ENCODE data around the gene NFIC.
"Not testable (repeated sequence)": the region's sequence is repeated elsewhere in the genome, so short reads cannot be mapped to it uniquely, and the experiment has no call there.

Gene NFIC

DNA sequence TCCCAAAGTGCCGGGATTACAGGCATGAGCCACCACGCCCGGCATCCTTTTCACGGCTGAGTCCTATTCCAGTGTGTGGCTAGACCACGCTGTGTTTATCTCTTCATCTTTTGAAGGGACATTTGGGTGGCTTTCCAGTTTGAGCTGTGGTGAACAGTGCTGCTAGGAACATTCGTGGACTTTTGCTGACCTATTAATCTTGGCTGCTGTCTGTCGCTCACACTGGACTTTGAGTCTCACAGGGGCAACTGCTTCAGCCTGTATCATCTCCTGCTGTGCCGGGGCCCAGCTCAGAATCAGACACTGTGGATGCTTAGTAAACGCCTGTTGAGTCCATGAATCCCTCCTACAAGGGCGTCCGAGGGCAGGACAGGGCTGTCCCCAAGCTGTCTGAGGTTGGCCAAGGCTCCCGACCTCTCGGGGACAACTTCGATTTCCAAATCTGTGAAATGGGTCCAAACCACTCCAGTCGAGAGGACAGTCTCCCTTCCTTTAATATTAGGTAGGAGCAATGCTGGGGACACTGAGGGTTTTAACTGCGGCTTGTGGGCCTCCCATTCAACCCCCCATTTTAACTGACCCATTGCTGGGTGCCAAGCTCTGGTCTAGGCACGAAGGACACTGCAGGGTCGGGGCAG, 65.5 kb downstream of the NFIC start:
- no peak for DNase-seq

DNA sequence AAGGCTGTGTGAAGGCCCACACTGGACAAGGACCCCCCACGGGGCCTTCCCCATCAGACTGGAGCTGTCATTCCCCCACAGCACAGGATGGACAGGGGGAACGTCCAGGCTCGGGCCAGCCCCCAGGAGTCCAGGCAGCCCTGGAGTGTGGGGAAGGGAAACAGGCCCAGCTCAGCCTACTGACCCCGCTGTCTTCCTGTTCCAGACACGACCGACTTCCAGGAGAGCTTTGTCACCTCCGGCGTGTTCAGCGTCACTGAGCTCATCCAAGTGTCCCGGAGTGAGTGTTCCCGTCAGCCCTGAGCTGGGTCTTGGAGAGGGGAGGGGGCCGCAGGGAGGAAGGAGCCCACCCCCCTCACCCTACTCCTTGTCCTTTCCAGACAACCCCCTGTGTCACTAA, 66.9 kb downstream of the NFIC start:
- no peak for DNase-seq

DNA sequence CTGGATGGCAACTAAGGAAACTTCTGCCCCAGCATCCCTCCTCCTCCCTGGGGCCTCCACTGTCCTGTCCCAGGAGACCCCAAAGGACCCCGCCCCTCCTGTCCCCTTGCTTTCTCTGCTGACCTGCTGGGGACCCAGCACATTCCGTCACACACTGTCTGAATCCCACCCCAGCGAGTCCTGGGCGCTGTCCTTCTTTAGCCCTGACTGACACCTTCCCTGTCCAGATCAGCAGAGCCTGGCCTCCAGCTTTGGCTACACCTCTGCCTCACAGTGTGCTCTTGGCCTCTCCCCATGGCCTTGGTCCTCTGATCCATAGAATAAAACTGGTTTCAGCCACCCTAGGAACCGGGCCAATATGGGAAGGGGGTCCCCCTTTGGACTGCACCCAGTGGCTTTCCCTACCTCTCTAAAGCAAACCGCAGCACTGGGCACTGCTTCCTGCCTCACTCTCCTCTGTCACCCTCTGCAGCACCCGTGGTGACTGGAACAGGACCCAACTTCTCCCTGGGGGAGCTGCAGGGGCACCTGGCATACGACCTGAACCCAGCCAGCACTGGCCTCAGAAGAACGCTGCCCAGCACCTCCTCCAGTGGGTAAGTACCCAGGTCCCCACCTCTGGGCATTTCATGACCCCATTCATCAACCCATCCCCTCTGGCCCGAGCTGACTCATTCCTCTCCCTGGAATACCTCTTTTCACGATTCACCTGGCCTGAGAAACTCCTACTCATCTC, 67.6 kb downstream of the NFIC start:
- DNase-seq, result no peak

DNA sequence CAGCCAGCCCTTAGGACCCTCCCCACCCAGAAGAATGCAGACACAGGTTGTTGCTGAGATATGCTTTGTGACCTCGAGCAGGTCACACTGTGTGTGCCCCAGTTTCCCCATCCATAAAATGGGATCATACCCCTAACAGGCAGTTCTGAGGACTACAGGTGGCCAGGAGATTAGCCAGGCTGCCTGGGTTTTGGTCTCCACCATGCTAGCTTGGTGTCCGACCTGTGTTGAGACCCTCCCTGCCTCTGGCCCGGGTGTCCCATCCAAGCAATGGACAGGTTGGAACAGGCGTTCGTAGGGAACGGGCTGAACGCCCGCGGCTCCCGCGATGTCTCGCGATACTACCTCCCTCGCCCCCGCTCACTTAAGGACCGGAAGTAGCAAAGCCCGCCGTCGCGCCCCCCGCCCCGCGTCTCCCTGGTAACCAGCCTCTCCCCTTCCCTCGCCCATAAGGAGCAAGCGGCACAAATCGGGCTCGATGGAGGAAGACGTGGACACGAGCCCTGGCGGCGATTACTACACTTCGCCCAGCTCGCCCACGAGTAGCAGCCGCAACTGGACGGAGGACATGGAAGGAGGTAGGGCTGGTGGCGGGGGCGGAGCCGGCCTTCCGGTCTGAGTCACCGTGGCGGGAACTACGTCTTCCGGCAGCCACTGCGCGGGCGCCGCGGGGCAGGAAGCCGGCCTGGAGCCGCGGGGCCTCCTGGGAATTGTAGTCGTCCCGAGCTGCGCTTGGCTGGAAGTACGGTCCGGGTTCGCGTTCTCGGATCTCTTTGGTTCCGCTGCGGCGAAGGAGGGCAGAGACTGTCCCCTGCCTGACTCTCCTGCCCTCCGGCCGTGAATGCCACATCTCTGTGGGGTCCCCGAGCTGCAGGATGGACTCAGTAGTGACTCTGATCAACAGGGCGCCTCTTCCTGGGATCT, 68.5 kb downstream of the NFIC start:
- DNase-seq, result peak; percentile 95

DNA sequence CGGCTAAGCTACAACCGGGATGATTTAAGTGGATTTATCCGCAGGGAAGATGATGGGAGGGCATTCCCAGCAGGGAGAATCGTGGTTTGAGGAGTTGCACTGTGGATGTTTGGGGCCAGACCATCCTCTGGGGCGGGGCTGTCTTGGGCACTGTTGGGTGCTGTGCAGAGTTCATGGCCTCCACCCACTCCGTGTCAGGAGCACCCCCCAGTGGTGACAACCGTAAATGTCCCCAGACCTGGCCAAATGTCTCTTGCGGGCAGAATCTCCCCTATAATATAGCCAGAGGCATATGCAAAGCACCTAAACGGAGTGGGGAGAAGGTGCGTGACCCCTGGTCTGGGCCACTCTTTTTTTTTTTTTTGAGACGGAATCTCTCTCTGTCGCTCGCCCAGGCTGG, 73.7 kb downstream of the NFIC start:
- peak; percentile 67 for DNase-seq

DNA sequence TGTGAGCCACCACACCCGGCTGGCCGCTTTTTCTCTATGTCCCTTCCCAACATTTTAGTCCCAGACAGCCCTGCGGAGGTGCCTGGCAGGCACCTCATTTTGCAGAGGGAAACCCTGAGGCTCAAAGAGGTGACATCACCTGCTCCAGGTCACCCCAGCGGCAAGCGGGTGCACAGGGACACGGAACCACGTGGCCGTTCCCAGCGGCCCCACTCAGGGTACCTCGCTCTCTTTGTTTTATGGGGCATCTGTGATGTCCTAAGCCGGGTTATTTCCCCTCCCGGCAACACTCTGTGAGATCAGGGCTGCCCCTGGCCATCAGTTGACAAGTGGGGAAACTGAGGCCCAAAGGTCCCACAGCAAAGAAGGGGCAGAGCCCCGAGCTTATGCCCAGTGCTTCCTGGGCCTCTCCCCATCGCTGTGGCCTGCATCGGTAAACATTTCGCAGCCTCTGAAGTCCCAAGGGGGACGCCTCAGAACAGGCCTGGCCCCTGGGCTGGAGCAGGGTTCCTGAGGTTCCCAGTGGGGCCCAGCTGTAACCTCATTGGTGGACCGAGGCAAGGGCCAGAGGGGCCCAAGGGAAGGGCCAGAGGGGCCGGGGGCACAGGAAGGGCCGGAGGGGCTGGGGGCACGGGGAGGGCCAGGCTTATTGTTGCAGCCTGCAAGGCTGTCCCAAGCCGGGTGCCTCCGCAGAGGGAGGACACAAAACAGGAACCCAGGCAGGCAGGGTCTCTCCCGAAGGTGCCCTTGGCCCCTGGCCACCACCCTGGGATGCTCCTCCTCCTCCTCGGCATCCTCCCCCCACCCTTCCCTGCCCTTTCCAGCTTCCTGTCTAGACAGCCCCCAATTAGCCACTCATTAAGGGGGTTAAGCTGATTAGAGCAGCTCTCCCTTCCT, 75.0 kb downstream of the NFIC start:
- no peak for DNase-seq

DNA sequence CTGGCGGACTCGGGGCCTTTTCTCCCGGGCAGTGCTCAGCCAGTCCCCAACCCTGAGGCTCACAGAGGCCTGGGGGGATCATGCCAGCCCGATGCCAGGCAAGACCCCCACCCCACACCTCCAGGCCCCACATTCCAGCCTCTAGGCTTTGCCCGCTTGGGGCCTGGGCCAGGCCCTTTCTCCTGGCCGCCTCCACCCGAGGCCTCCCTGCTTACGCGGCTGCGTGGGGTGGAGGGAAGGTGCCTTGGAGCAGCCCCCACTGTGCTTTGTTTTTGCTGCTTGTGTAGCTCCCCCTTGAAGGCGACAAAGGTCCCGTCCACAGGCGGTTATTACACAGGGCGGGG, 75.6 kb downstream of the NFIC start:
- no peak for DNase-seq

DNA sequence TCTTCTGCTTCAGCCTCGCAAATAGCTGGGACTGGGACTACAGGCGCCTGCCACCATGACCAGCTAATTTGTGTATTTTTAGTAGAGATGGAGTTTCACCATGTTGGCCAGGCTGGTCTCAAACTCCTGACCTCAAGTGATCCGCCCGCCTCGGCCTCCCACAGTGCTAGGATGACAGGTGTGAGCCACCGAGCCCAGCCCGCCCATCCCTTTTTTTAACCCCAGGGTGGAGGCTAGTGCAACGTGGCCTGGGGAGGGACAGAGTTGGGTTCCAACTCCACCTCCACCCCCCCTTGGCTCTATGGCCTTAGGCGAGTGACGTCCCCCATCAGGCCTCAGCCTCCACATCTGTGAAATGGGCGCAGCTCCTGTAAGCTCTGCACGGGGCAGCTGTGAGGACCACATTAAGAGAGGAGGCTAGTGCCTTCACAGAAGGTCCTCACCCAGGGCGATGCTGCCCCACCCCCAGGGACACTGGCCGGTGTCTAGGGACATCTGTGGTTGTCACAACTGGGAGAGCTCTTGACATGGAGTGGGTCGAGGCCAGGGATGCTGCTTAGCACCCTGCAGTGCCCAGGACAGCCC, 76.2 kb downstream of the NFIC start:
- no peak for DNase-seq

DNA sequence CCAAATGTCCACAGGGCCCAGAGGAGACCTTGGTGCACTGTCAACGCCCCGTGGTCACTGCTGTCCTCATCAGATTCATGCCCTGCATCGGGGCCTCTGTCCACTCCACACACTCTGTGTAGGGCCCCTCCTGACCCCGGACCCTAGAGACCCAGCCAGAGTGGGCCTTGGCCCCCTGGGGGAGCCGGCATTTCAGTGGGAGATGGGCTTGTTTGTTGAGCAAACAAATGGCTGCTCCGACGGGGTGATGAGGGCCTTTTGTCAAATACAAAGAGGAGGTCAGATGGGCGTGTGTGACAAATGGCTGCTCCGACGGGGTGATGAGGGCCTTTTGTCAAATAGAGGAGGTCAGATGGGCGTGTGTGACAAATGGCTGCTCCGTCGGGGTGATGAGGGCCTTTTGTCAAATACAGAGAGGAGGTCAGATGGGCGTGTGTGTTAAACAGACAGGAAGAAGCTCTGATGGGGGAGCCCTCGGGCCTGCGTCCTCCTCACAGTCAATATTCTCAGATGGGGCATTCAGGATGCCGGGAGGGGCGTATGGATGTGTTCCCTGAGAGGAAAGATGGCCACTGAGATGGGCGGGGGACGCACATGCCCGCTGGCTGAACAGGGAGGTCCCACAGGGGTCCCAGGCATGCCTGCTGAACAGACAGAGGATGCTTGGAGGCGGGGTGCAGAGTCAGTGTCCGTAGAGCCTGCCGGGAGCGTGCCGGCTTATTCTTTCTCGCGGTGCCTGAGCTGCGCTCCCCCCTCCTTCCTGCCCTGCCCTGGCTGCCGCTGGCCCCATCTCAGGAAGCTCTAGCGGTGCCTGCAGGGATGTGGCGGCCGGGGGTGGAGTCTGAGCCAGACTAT, 77.7 kb downstream of the NFIC start:
- DNase-seq, result no peak

DNA sequence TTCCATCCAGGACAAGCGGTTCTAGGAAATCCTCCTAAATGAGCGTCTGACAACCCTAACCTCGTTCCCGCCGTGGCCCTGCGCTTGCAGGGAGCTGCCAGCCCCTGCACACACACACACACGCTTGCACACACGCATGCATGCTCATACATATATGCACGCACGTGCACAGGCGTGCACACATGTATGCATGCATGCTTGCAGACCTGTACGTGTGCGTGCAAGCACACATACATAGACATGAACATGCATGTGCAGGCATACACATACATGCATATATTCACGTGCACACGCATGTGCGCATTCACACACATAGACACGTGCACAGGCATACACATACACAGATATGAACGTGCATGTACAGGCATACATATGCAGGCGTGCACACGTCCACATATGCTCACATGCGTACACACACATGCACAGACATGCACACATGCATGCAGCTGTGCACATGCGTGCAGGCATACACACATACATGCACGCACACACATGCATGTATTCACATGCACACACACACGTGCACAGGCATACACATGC, 78.4 kb downstream of the NFIC start:
- no peak for DNase-seq

DNA sequence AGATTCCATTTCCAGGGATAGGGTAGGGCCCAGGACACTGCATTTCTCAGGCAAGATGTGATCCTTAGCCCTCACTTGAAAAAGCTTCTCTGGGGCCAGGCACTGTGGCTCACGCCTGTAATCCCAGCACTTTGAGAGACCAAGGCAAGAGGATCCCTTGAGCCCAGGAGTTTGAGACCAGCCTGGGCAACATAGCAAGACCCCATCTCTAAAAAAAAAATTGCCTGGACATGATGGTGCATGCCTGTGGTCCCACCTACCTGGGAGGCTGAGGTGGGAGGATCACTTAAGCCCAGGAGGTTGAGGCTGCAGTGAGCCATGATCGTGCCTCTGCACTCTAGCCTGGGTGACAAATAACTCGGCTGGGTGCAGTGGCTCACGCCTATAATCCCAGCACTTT, 80.3 kb downstream of the NFIC start:
- DNase-seq, result not testable (repeated sequence)

DNA sequence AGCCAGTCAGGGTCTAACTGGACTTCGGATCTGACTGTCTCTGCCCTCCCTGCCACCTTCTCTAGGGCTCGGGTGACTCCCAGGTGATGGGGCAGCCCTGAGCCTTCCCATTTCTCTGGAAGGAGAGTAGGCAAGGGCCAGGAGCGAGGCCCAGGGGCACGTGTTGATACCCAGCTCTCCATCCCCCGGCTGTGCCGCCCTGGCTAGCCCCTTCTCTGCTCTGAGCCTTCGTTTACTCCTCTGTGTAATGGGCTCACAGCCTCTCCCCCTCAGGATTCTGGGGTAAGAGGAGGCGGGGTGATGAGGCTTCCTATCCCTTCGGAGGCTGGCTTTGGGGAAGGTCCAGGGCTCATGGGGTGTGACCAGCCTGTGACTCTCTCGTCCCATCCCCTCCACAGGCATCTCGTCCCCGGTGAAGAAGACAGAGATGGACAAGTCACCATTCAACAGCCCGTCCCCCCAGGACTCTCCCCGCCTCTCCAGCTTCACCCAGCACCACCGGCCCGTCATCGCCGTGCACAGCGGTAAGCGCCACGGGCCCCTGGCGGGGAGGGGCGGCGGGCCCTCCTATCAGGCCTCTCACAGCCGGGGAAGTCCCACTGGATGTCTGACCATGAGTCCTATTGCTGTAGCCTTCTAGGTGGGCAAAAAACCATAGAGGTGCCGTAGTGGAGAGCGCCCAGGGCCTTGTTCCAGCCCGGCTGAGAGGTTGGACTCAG, 82.4 kb downstream of the NFIC start:
- no peak for DNase-seq

DNA sequence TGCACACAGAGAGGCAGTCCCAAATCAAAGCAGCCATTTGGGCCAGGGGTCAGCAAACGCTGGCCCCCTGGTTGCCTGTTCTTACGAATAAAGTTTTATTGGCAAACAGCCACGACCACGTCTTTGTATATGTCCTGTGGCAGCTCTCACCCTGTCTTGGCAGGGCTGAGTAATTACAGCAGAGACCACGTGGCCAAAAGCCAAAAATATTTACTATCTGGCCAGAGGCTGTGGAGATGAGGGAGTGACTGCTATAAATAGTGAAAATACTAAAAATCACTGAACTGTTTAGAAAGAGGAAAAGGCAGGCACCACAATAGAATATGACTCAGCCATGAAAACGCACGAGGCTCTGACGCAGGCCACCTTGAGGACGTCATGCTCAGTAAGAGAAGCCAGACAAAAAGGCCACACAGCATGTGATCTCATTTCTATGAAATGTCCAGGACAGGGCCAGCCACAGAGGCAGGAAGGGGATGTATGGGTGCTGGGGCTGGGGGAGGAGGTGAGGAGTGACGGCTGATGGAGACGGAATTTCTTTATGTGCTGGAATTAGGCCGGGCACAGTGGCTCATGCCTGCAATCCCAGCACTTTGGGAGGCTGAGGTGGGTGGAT, 84.5 kb downstream of the NFIC start:
- no peak for DNase-seq

DNA sequence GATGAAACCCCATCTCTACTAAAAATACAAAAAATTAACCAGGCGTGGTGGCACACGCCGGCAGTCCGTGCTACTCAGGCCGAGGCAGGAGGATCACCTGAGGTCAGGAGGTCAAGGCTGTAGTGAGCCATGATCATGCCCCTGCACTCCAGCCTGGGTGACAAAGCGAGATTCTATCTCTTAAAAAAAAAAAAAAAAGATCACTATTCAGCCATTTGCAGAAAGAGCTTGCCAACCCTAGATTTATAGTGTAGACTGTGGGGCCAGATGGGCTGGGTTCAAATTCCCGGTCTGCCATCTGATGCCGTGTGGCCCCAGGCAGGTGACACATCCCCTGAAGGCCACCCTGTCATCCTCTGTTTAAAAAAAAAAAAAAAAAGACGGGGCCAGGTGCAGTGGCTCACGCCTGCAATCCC, 85.1 kb downstream of the NFIC start:
- no peak for DNase-seq

DNA sequence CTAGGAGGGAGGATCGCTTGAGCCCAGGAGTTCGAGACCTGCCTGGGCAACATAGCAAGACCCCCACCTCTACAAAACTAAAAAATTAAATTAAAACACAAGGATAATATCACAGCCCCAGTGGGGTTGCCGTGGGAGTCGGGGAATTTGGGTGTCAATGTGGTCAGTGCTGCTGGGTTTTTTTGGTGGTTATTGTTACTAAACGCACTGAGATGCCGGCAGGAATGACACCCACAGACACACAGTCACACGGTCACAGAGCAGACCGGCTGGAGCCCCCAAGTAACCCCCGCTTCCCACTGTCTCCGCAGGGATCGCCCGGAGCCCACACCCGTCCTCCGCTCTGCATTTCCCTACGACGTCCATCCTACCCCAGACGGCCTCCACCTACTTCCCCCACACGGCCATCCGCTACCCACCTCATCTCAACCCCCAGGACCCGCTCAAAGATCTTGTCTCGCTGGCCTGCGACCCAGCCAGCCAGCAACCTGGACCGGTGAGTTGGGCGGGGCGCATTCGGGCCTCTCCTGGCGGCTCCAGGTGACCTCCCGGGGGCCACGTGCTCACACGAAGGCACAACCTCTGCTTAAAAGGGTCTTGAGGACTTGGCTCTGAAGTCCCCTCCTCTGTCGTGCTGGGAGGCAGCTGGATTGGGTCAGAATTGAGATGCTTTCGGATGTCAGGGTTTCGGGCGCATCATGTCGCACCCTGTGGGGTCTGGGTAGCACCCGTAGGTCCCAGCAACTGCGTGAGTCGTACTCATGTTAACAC, 86.0 kb downstream of the NFIC start:
- DNase-seq, result no peak

DNA sequence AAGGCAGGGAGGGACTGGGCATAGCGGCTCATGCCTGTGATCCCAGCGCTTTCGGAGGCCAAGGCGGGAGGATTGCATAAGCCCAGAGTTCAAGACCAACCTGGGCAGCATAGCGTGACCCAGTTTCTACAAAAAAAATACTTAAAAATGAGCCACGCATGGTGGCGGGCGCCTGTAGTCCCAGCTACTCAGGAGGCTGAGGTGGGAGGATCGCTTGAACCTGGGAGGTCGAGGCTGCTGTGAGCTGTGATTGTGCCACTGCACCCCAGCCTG, 86.5 kb downstream of the NFIC start:
- DNase-seq, result not testable (repeated sequence)

DNA sequence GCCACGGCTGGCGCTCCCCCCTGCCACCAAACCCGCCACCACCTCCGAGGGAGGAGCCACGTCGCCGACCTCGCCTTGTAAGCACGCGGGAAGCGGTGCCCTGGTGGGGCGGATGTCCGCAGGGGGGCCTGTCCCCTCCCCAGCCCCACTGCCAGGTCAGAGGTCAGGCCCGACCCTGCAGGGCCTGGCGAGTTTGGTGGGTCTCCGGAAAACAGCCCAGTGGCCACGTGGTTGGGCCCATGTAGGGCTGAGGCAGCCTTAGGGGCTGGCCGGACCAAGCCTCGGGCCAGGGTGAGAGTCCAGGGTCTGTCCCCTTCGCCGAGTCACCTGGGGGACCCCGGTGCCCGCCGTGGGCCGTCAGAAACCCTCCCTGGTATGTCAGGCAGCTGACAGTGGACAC, 87.5 kb downstream of the NFIC start:
- no peak for DNase-seq

DNA sequence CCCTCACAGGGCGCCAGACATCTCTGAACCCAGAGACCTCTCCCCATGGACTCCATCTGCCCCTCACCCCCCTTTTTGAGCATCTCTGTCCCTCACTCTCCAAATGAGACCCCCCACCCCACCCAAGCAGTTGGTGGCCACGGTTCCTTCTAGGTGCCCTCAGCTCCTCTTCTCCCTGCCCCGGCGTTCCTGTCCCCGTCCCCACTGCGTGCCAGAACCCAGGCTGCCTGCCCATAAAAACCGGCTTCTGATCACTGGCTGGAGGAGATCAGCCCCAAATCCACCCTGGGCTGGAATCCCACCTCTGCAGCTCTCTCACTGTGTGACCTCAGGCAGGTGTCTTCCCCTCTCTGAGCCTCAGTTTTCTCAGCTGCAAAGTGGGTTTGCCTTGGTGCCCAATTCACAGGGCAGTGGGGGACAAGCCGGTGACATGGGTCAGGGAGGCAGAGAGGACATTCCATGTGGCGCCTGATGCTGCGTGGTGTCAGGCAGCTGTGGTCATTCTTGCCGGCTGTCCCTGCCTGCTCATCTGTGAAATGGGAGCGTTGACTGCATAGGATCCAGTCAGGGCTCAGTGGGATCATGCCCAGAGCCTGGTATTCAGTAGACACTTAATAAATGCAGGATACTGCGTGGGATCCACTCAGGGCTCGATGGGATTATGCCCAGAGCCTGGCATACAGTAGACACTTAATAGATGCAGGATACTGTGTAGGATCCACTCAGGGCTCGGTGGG, 88.4 kb downstream of the NFIC start:
- no peak for DNase-seq
